Activated T-helper 1 cell treated with Interleukin-2 at 50 U/mL for 16 hours (primary cell): ENCODE data around the gene RAI14.

Experiments used
- DNase-seq: peaks from one replicate; pipeline ENCODE4 v3.0.0-alpha.2; 2020; ENCODE audit warnings: low read depth

RAI14 gene

DNA sequence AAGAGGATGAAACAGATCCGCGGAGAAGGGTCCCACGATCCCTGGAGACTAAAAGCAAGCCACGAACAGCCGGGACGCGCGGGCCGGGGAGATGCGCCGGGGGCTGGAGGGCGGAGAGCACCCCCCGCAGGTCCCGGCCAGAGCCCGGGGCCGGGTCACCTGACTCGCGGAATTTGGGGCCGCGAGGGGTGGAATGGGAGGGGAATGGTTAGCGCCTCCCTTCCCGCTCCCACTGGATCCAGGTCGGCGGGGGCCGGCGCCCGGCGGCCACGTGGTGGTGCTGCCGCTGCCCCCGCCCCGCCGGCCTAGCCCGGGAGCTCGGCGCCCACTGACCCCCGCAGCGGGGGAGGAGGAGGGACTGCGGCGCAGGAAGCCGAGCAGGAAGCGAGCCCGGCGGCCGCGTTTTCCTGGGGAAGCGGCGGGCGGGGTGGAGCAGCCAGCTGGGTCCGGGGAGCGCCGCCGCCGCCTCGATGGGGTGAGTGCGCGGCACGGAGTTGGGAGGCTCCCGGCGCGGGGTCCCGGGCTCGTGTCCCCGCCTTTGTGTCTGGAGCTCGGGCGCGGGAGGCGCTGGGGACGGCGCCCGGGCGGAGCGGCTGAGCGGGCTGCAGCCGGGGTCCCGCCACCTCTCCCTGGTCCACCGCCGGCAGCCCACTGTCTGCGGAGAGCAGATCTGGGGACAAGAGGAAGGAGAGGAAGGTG is at the start of gene RAI14:
Gene RAI14 (plus strand): TSS at position 328 of the 699 bp plus-strand sequence. CDS start 30,592 bp downstream, outside the sequence.
- DNase-seq, result peak; percentile 9

DNA sequence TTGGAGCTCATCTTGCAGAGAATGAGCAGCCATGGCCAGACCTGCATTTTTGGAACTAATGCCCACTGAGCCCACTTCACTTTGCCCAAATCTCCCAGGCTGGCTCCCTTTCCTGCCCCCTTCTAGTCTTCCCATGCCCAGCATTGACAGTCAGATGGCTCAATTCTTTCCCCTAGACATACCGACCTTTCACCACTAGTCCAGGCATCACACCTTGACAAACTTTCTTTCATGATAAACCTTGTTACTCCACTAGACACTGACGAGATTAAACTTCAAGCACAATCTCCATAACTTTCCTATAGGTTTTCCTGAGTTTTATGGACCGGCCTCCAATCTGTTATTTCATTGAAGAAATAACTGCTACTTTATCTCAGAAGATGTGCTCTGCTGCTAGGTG is 47.8 kb upstream of the RAI14 start:
- no peak for DNase-seq

GRCh38 chr5:34608859-34609648 is 47.1 kb upstream of the RAI14 start:
- no peak for DNase-seq

DNA sequence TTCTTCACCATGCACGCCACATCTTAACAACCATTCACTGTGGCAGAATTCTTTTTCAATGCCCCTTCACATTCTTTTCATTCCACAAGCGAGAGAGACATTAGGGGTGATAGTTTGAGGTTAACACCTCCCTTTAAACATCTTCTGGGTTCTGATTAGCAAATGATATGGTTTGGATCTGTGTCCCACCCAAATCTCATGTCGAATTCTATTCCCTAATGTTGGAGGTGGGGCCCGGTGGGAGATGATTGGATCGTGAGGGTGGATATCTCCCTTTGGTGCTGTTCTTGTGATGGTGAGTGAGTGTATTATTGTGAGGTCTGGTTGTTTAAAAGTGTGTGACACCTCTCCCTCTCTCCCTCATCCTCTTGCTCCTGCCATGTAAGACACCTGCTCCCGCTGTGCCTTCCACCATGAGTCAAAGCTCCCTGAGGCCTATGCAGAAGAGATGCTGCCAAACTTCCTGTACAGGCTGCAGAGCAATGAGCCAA is 46.1 kb upstream of the RAI14 start:
- DNase-seq, result no peak

GRCh38 chr5:34610546-34610945 is 45.6 kb upstream of the RAI14 start:
- no peak for DNase-seq

DNA sequence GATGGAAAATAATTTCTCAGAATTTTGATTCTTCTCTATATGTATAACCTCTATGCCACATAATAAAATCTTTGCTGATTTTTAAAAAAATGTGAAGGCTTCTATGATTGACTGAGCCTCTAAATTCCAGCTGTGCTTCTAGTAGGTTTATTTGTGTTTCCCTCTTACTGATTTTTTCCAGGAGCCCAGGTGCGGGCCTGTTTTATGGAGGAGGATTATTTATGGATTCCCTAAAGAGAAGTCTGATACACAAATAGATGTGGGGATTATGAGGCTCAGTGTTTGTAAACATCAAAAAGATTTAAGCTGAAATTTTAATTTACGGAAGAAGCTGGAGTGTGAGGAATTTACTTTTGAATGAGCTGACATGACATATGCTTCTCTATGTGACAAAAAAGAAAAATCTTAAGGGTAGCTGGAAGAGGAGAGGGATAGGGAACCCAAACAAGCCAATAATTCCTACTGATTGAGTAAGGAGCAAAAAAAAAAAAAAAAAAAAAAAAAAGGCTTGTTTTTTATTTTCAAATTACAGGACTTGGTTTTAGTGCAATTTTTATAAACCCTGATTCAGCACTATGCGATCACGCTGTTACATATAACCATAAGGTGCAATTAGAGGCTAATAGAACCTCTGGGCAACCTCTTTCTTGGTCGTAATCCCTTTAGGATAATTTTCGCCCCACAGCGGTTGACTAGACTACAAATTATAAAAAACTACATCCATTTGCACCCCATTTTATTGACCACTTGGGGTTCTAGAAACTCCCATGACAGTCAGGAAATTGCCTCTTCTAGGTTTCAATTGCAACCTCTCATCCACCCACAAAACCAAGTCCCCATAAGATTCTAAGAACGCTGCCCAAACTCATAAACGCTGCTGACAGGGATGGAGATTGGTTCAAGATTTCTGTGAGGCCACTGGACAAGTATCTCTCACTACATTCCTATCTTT is 44.4 kb upstream of the RAI14 start:
- DNase-seq, result no peak

GRCh38 chr5:34616651-34617050 is 39.5 kb upstream of the RAI14 start:
- no peak for DNase-seq

DNA sequence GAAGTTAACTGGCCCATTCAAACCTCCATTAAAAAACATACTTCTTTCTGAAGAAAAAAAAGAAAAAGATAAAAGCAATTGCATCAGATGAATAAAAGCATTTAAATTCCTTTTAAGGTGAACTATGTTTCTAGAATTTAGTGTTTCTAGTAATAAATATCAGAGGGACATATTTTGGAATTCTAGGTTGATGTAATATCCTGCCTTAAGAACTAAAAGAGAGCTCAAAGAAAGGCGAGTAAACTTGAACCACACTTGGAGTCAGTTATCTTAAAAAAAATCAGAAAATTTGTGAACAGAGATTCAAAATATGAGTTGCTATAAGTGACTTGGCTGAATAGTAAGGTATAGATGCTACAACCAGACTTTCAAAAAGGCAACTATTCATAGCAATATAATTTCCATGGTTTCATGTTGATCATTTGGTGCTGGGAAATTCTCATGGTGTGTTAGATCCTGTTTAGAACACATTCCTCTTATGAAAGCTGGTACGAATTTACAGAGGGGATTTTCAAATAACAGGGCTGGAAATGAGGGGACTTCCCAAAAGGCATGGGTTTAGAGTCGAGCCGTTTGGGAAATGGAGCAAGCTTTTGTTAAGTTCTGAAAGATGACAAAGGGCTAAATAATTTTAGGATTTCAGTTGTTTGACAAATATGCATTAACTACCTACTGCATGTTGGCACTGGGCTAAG is 37.6 kb upstream of the RAI14 start:
- DNase-seq, result no peak

DNA sequence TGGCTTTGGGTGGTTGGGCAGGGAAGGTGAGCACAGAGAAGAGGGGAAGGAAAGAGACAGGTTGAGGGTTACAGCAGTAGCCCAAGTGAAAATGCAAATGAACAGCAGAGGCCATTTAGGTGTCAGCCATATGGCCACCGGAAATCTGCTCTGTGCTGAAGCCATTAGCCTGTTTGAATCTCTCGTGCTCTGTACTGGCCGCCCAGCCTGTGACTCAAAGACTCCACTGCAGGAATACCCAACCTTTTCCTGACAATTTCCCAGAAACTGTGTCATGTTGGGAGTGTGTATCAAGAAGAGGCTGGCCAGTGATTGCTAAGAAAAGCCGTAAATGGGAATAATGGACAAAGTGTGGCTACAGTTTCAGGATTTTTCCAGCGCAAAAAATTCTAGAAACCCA is 35.9 kb upstream of the RAI14 start:
- DNase-seq, result no peak

DNA sequence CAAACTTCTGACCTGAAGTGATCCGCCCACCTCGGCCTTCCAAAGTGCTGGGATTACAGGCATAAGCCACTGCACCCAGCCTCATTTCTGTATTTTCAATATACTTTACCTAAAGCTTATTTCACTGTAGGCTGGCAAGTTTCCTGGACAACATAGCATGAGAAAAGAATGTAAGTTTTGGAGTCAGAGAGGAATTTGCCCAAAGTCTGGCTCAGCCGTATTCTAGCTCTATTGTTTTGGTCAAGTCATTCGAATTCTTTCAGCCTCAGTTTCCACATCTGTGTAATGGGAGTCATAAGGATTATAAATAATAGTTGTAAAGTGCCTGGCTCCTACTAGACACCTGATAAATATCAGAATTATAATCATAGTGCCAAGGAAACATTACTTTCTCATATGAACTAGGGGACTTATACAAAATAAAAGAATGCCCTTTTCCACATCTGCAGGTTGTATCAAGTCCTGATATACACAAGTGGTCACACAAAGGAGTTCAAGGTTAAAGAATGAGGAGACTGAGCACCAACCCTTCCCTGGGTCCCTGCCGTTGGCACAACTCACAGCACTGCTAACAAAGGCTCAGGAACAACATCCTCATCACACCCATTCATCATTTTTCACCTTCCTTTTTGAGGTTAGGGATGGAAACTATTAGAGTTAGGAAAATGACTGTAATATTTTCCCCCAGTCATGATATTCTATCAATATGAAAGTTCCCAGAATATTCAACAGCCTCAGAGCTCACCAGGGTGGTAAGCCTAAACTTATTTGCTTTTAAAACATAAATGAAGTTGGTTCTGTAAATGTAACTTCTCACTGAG is 34.6 kb upstream of the RAI14 start:
- no peak for DNase-seq

DNA sequence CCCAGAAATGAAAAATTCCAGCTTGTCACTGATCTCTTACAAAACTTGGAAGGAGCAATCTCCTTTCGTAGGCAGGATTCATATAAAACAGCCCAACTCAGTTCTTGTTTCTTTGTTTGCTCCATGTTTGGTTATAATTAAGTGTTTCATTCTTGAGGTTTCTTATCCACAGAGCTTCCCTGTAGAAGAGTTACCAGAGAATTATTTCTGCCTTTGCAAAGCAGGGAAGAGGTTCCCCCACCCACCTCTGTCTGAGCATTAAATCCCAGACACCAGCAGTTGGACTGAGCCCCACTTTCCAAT is 34.1 kb upstream of the RAI14 start:
- no peak for DNase-seq

DNA sequence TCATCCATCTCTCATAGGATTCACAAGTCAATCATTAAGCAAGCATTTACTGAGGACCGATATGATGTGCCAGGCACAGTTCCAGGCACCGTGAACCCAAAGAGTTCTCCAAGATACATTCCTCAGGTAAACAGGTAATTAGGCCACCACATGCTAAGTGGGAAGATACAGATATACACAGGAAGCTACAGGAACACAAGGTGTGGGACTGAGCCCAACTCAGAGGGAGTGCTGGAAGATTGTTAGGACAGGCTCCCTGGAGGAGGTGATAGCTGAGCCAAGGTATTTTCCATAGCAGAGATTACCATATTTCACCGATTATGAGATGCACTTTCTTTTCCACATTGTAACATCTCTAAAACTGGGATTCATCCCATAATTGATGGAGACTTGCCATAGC is 31.4 kb upstream of the RAI14 start:
- DNase-seq, result no peak

- no peak for DNase-seq
Observed at GRCh38 chr5:34625246-34625645, 30.9 kb upstream of the RAI14 start.

DNA sequence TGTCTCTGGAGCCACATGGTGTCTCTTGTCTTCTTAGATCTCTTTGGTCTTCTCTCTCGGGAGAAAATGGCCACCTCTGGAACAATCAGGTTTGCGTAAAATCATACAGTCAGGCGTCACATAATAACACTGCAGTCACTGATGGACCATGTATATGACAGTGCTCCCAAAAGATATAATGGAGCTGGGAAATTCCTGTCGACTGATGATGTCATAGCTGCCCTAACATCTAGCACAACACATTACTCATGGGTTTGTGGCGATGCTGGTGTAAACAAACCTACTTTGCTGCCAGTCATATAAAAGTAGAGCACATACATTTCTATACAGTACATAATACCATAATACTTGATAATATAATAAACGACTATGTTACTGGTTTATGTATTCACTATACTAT is 30.1 kb upstream of the RAI14 start:
- no peak for DNase-seq

- DNase-seq, result no peak
Observed at GRCh38 chr5:34626751-34627150, 29.4 kb upstream of the RAI14 start.

GRCh38 chr5:34627794-34628193 is 28.3 kb upstream of the RAI14 start:
- no peak for DNase-seq

GRCh38 chr5:34628373-34628772 is 27.8 kb upstream of the RAI14 start:
- no peak for DNase-seq

- DNase-seq, result no peak
Observed at GRCh38 chr5:34630596-34630995, 25.5 kb upstream of the RAI14 start.

GRCh38 chr5:34632807-34633422 is 23.2 kb upstream of the RAI14 start:
- no peak for DNase-seq

GRCh38 chr5:34639852-34640626 is 16.1 kb upstream of the RAI14 start:
- no peak for DNase-seq
